DOHH2 (cell line): ENCODE results near the gene HIVEP2.

Source experiments
- H3F3A ChIP-seq: fragments of 200-600 bp; sonication (generic), shearing (Covaris generic); 2 replicates; pipeline ENCODE4 v1.6.0; 2016; ENCODE audit warnings: antibody characterized with exemption, mild to moderate bottlenecking; ENCODE audit not compliant: control insufficient read depth, insufficient read depth
- H3K27ac ChIP-seq: fragments of 200-600 bp; sonication (generic); 2 replicates; pipeline ENCODE4 v1.5.1; 2014; ENCODE audit warnings: low read depth, mild to moderate bottlenecking, low read length, moderate library complexity
- H3K27me3 ChIP-seq: fragments of 200-600 bp; sonication (generic); 2 replicates; pipeline ENCODE4 v1.6.1; 2014; ENCODE audit warnings: mild to moderate bottlenecking, low read length, mixed read lengths; ENCODE audit not compliant: control insufficient read depth
- H3K36me3 ChIP-seq: fragments of 200-600 bp; sonication (generic); 2 replicates; pipeline ENCODE4 v1.6.1; 2014; ENCODE audit warnings: mild to moderate bottlenecking, low read length, moderate library complexity, mixed read lengths; ENCODE audit not compliant: control insufficient read depth
- H3K4me1 ChIP-seq: fragments of 200-600 bp; sonication (generic); 2 replicates; pipeline ENCODE4 v1.6.1; 2014; ENCODE audit warnings: mild to moderate bottlenecking, low read length, mixed read lengths; ENCODE audit not compliant: control insufficient read depth
- H3K4me2 ChIP-seq: fragments of 200-600 bp; sonication (generic); 2 replicates; pipeline ENCODE4 v1.6.0; 2014; ENCODE audit warnings: mild to moderate bottlenecking, low read length, moderate library complexity
- H3K4me3 ChIP-seq: fragments of 200-600 bp; sonication (generic); 2 replicates; pipeline ENCODE4 v1.5.1; 2014; ENCODE audit warnings: mild to moderate bottlenecking, low read length, mixed read lengths
- H3K79me2 ChIP-seq: fragments of 200-600 bp; sonication (generic); 2 replicates; pipeline ENCODE4 v1.6.1; 2014; ENCODE audit warnings: mild to moderate bottlenecking, low read length, mixed read lengths; ENCODE audit not compliant: control insufficient read depth
- H3K9me2 ChIP-seq: fragments of 200-600 bp; sonication (generic); replicated peaks from 2 replicates; pipeline ENCODE4 v1.6.1; 2014; ENCODE audit warnings: mild to moderate bottlenecking, low read length, mixed read lengths; ENCODE audit not compliant: control insufficient read depth
- H3K9me3 ChIP-seq: fragments of 200-600 bp; sonication (generic); 2 replicates; pipeline ENCODE4 v1.6.1; 2014; ENCODE audit warnings: antibody characterized with exemption, low read length, mixed read lengths; ENCODE audit not compliant: control insufficient read depth, insufficient read depth
- H4K20me1 ChIP-seq: fragments of 200-600 bp; sonication (generic); 2 replicates; pipeline ENCODE4 v1.6.0; 2014; ENCODE audit warnings: low read depth, mild to moderate bottlenecking, antibody characterized with exemption, low read length, moderate library complexity; ENCODE audit not compliant: control insufficient read depth, insufficient read depth
- CTCF ChIP-seq: fragments of 200-600 bp; sonication (generic); IDR thresholded peaks from one replicate; pipeline ENCODE4 v1.5.1; 2014; ENCODE audit warnings: antibody characterized with exemption, mild to moderate bottlenecking, low read depth, low read length; ENCODE audit not compliant: poor library complexity, severe bottlenecking
- EZH2phosphoT487 ChIP-seq: fragments of 200-600 bp; sonication (generic); IDR thresholded peaks from 2 replicates; pipeline ENCODE4 v1.6.1; 2017; ENCODE audit warnings: borderline replicate concordance, mild to moderate bottlenecking, antibody characterized with exemption, low read length, moderate library complexity, mixed read lengths

HIVEP2 gene

DNA sequence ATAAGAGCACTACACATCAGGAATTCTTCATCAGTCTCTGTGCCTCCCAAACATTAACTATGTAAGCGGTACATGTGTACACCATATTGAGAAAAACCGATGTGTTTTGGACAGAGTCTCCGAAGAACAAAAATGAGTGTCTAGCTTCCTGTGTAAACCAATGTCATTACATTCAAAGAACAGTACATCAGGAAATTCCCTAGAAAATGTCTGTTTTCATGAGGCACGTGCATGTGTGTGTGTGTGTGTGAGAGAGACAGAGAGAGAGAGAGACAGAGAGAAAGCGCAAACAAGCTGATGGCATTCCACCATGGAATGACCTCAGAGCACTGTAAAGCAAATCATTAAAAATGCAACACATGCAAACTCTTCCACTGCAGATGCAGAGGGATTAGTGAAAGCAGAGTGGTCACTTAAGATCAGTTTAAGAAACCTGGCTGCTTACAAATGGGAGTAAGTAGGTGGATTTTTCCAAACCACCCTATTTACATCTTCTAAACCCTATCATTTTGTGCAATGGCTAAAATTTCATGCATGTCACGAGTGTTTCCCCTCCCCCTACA, 133.9 kb downstream of the HIVEP2 start:
- Histone ChIP-seq H3K27ac (no peak overlapping the region), H3K79me2 (peaks cover 3% of the 10 kb centered on the region; the same call in 1 of the 2 replicates)

DNA sequence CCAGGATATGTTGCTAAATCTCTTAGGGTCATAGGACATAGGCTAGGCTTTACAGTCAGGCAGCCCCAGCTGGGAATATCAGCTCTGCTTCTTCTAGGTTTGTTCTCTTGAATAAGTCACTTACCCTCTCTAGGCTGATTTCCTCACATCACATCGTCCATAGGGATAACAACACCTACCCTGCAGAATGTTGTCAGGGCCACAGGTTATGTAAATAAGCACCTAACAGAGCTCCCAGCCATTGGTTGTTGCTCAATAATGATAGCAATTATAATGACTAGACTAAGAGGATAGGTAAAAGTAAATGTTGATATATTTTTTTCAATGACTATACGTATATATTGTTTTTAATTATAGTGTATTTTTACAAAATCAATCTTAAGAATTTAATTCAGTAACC, 135.0 kb downstream of the HIVEP2 start:
- Histone ChIP-seq H4K20me1 (no peaks in the 10 kb centered on the region), H3K27ac (no peak overlapping the region)

More for the DNA sequence above, 133.9 kb downstream of the HIVEP2 start:
- Histone ChIP-seq H3K9me2 (no peaks in the 10 kb centered on the region), H3K4me1 (no peaks in the 10 kb centered on the region), H3K4me3 (no peak overlapping the region), H3K4me2 (no peak overlapping the region), H3K9me3 (no peaks in the 10 kb centered on the region), H3K36me3 (peaks cover 17% of the 10 kb centered on the region), H4K20me1 (no peaks in the 10 kb centered on the region), H3K27me3 (no peaks in the 10 kb centered on the region), H3F3A (no peaks in the 10 kb centered on the region)
- no peak for TF ChIP-seq EZH2phosphoT487
- TF ChIP-seq CTCF = no peak

DNA sequence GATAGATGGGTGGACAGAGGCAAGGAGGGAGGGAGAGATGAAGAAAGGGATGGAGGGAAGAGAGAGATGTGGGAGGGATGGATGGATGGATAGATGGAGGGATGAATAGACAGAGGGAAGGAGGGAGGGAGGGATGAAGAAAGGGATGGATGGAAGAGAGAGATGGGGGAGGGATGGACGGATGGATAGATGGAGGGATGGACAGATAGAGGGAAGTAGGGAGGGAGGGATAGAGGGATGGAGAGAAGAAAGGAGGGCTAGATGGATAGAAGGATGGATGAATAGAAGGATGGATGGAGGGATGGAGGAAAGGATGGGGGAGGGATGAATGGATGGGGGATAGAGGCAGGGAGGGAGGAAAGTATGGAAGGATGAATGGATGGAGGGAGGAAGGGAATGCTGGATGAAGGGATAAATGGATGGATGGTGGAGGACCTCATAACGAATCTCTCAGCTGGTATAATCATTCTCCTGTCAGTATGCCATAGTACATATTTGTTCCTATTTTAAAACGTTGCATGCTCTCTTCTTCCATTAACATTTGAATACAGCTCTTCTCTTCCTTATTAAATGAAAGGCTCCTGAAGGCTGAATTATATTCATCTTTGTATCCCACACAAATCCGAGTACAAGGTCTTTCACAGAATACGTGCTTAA, 136.4 kb downstream of the HIVEP2 start:
- H3K36me3 ChIP-seq = peaks cover 19% of the 10 kb centered on the region
- no peaks in the 10 kb centered on the region for H4K20me1 ChIP-seq
- H3K9me3 ChIP-seq = no peaks in the 10 kb centered on the region
- no peak for TF ChIP-seq EZH2phosphoT487
- TF ChIP-seq CTCF = no peak
- H3K4me2 ChIP-seq = no peak overlapping the region
- no peaks in the 10 kb centered on the region for H3K9me2 ChIP-seq
- H3K4me3 ChIP-seq = no peak overlapping the region
- H3K79me2 ChIP-seq = peaks cover 3% of the 10 kb centered on the region; the same call in 1 of the 2 replicates
- H3K27me3 ChIP-seq = no peaks in the 10 kb centered on the region
- H3K27ac ChIP-seq = no peak overlapping the region
- no peaks in the 10 kb centered on the region for H3K4me1 ChIP-seq
- H3F3A ChIP-seq = no peaks in the 10 kb centered on the region

More for the DNA sequence above, 135.0 kb downstream of the HIVEP2 start:
- no peaks in the 10 kb centered on the region for H3K9me2 ChIP-seq
- H3K27me3 ChIP-seq = no peaks in the 10 kb centered on the region
- H3K9me3 ChIP-seq = no peaks in the 10 kb centered on the region
- no peak overlapping the region for H3K4me2 ChIP-seq
- TF ChIP-seq CTCF = no peak
- no peak for TF ChIP-seq EZH2phosphoT487
- no peaks in the 10 kb centered on the region for H3F3A ChIP-seq
- H3K4me1 ChIP-seq = no peaks in the 10 kb centered on the region
- H3K4me3 ChIP-seq = no peak overlapping the region
- peaks cover 17% of the 10 kb centered on the region for H3K36me3 ChIP-seq
- H3K79me2 ChIP-seq = peaks cover 3% of the 10 kb centered on the region; the same call in 1 of the 2 replicates
